Smooth muscle cell of the brain vasculature (primary cell): Measurements from ENCODE around the gene TMEM54.

ENCODE experiments used
- DNase-seq: peaks from one replicate; pipeline ENCODE4 v3.0.0-alpha.2; 2012; ENCODE audit warnings: low read depth, low spot score

Gene TMEM54

DNA sequence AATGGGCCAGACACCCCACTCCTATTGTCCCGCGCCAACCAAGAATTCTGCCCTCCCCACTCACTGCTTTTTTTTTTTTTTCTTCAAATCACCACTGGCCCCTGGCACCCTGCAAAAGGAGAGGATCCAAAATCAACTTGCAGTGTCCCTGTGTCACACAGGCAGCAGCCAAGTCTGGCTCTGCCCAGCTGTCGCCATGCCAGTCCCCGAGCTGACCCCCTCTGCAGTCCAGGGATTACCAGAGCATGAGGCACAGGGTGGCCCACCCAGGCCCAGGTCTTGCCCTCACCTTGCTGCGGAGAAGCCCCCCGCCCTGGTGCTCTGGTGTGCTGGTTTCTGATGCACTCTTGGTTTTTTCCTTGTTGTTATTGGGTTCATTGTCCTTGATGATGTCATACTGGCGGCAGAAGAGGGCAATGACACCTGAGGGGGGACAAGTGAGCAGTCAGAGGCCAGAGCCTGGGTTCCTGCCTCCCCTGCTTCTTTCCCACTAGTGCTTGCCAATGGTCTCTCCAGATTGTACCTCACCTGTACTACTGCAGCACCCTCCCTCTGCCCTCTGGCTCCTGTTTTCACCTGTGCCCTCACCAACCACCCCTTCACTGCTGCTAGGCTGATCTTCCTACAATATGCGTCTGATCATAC lies 36.7 kb downstream of the TMEM54 start:
- DNase-seq = no peak

DNA sequence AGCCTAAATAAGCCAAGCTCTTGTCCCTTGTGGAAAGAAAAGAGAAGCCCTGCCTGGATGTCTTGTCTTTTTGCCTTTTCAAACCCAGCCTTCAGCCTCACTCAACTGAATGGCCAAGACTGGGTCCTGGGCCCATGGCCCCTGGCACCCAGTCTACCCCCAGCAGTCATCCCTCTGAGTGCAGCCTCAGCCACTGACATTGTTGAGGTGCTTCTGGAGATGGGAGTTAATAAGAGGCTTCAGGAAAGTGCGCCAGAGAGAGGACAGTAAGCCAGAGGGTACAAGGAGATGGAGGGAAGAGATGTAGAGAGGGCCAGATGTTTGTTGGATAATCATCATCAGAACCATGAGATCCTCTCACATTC lies 37.3 kb downstream of the TMEM54 start:
- no peak for DNase-seq

DNA sequence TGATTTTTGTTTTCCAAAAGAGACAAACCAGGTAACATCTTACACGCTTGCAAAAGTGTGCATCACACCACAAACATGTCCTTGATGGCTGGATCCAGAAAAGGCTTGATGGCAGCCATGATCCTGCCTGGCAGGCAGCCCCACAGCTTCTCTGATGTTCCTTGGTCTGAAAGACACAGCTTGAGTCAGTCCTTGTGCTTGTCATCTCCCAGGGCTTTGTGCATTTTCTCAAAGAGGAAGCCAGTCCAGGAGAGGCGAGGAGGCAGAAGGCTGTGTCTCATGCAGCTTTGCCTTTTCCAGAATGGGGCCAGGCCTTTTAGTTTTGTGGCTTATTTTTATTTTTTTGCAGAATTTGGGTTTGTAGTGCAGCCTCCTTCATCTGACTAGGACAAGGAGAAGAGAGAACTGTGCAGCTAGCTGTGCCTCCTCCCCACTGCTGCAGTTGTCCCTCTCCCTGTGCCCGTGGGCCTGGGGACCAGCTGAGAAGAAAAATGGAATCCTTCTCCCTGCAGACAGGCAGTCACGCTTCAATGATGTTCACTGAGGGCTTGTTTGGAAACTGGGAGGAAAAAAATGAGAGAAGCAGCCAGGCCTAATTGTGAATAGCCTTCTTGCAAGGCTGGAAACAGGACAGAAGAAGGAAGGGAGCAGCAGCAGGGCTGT lies 37.8 kb downstream of the TMEM54 start:
- no peak for DNase-seq

DNA sequence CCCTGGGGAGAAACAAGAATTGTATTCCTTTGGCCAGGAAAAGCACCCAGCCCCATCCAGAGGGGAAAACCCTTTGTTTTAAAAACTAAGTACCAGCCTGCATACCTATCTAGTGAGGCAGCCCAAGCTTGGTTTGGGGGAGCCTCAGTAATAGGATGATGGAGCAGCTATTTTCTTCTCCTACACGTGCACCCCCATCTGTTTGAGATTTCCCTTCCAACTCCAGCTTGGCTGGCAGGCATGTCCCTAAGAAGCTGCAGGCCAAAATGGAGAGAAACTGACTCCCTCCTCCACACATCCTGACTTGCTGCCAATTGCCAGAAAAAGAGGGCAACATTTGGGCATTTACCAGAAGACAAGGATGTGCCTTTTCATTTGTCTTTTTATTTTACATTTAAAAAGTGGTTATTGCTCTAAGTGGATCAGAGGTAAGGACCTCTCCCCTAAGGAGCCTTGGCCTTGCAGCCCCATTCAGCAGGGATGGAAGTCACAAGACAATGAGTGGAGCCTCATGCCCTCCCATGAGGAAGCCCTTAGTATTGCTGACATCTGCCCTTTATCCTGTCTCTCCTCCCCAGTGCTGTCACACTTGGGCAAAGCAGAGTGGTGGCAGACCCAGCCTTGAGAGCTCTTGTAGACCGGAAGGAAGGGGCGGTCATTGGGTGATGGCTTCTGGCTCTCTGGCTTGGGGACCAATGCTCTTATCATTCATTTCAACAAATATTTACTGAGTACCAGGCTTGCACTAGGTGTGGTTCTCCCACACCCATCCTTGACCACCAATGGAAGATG lies 39.1 kb downstream of the TMEM54 start:
- no peak for DNase-seq

DNA sequence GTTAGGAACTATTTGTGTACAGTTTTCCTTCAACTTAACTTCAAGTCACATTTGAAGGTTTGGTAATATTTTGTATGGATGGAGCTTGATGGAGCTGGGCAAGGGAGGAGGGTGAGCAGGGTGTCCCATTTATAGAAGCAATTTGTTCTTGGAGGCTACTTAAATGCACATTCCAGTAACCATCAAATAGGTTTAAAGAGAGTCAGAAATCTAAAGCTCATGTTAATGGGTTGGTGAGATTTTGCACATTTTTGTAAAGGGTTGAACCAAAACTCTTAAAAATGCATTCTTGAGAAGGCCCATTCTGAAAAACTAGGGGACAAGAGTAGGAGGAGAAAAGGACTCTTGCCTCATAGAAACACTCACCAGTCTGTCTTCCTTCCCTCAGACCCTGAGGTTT lies 40.6 kb downstream of the TMEM54 start:
- no peak for DNase-seq

DNA sequence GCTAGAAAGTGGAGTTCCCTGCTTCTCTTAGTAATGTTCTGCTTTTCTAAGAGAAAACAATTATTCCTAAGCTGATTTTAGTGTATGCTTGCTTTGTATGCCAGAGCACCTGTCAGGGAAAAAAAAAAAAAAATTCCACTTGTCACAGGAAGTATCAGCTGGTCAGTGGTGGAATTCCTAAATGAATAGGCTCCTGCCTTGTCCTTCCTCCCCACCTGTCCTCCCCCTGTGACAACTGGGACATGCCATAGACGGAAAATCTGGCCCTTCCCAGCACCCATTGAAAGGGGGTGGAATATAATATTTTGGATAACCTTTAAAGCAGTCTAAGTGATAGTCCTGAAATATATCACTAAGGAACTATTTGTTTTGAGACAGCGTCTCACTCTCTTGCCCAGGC lies 41.3 kb downstream of the TMEM54 start:
- no peak for DNase-seq

DNA sequence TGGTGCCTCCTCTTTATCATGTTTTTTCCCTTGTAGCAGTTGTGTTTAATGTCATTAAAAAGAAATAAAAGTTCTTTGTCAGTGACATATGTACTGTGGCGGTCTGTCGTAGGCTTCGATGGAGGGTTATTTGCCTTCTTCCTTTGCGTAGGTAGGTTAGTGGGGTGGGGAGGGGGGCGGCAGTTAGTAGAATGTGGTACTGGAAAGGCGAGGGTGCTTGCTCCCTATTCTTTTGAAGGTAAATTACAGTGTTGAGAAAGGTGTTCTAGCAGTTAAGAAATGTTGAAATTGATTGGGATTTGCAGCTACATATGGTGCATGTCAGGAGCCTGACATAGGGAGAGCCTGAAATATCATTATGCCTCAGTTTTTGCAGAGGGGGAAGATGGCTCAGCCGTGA lies 42.4 kb downstream of the TMEM54 start:
- no peak for DNase-seq

DNA sequence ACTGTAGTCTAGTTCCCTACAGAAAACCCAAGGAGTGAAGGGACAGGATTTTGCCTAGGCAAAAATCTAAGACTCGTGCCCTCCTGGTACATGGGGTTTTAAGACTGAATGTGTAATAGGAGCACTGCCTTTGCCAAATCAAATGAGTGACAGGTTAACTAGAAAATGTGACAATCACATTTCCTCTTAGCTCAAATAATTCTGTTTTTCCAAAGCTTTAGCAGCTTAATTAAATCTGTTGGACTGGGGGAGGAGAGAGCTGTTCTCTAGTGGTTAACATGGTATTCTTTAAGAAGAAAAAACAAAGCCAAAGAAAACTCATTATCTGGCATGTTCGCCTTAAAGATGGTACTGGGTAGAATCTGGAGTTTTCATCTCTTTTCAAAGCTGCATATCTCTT lies 43.1 kb downstream of the TMEM54 start:
- DNase-seq = no peak

DNA sequence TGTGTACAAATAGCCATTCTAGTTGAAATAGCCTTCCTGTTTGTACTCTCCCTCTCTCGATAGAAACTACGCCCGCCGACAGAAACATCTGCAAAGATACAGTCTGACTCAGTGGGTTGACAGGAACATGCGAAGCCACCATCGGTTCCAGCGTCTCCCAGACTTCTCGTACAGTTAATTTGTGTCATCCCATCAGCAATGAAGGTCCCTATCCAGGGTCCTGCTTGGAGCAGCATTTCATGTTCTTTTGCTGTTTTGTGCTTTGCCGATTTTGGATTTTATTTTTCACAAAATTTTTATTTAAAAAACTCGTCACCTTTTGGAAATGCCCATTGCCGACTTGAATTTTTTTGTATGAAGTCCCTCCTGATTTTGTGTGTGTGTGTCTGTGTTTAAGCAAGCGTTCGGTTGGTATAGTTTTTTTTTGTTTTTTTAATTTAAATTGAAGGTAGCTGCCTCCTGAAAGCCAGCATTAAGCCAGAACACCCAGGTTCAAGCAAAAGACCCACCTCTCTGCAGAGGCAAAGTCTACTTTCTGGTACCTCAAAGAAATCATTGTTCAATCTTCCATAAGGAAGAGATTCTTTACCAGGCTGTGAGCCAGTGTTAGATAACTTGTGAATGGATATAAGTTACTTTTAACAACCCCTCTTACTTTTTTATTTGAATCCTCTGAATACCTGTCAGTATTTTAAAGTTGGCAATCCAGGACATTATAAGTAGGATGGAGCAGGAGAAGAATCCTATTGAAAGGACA lies 45.1 kb downstream of the TMEM54 start:
- DNase-seq = no peak

DNA sequence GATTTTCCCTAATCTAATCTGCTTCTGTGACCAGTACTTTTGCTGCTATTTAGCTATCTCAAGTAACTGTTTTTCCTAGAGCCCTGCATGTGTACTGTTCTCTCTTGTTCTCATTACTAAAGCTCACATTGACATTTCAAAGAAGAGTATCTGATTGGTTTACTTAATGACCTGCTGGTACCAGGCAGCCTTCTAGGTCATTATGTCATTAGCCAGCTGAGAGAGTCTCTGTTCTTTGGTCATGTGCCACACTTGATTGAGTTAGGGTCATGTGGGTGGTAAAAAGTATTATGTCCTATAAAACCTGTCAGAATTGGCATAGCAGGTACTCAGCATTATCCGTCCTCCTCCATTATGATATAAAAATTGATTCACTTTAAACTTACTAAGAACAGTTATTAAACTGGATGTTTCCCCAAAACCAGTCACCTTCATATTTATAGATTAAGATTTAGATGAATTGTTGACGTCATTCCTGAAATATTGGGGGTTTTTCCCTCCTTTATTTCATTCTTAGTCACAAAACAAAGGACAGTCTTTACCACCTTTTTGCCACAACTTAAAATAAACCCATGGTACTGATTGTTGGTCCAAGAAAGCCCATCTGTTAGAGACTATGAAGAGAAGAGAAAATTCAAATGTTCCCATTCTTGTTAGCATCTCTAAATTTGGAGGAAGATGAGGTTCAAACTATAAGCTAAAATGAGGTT lies 52.7 kb downstream of the TMEM54 start:
- no peak for DNase-seq
